Measurements from ENCODE around the gene ISOC2. TPM values are rescaled to one million over a fixed set of nuclear protein-coding genes. Genes with fewer than 3 reads are reported as not detected.
A peak's percentile ranks its signal among the peaks of the same experiment; 100 is the strongest.

Gene ISOC2
- total and polyA plus RNA-seq, 9 of the 15 experiments (the other 6 are each of a cell fraction or from before 2014, with no cell fraction given) = 1.2 to 229 (median 58.3) TPM

GRCh38 chr19:55494172-55494761 is 32.8 kb upstream of the ISOC2 start (continued):
- 0 out of 2 replicates have a peak, but pooled peaks have one; percentile 24 for TF ChIP-seq CREB1 (IDR thresholded peaks at IDR 0.05)
- peak; percentile 32; the same call in 1 of the 2 replicates for TF ChIP-seq CREB1 (CRISPR knock-in tag; IDR thresholded peaks at IDR 0.05)
- no peak for TF ChIP-seq ZNF146 (CRISPR knock-in tag; IDR thresholded peaks at IDR 0.05; ENCODE audit: unreplicated experiment)
- TF ChIP-seq, protein P1, sequence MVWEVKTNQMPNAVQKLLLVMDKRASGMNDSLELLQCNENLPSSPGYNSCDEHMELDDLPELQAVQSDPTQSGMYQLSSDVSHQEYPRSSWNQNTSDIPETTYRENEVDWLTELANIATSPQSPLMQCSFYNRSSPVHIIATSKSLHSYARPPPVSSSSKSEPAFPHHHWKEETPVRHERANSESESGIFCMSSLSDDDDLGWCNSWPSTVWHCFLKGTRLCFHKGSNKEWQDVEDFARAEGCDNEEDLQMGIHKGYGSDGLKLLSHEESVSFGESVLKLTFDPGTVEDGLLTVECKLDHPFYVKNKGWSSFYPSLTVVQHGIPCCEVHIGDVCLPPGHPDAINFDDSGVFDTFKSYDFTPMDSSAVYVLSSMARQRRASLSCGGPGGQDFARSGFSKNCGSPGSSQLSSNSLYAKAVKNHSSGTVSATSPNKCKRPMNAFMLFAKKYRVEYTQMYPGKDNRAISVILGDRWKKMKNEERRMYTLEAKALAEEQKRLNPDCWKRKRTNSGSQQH (CRISPR knock-in tag; IDR thresholded peaks at IDR 0.05) = no peak
- TF ChIP-seq, protein P2, sequence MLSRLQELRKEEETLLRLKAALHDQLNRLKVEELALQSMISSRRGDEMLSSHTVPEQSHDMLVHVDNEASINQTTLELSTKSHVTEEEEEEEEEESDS (CRISPR knock-in tag; IDR thresholded peaks at IDR 0.05) = no peak
- no peak for TF ChIP-seq SREBF2 (CRISPR knock-in tag; IDR thresholded peaks at IDR 0.05)
- no peak for TF ChIP-seq ZNF282 (CRISPR knock-in tag; IDR thresholded peaks at IDR 0.05)
- peak; percentile 13; the same call in 1 of the 2 replicates for TF ChIP-seq NFE2 (IDR thresholded peaks at IDR 0.05; ENCODE audit: low read depth)
- TF ChIP-seq GTF2A2 (tag; IDR thresholded peaks at IDR 0.05) = no peak
- no peak for TF ChIP-seq ZNF354B (CRISPR knock-in tag; IDR thresholded peaks at IDR 0.05)
- TF ChIP-seq ZNF551 (CRISPR knock-in tag; IDR thresholded peaks at IDR 0.05) = no peak
- TF ChIP-seq MTA3 (IDR thresholded peaks at IDR 0.05; ENCODE audit: borderline replicate concordance) = 0 out of 2 replicates have a peak, but pooled peaks have one; percentile 38
- no peak for TF ChIP-seq ZNF717 (CRISPR knock-in tag; IDR thresholded peaks at IDR 0.05)
- TF ChIP-seq RBM15 (IDR thresholded peaks at IDR 0.05; ENCODE audit: insufficient read depth, low read length) = no peak
- TF ChIP-seq, protein P3, sequence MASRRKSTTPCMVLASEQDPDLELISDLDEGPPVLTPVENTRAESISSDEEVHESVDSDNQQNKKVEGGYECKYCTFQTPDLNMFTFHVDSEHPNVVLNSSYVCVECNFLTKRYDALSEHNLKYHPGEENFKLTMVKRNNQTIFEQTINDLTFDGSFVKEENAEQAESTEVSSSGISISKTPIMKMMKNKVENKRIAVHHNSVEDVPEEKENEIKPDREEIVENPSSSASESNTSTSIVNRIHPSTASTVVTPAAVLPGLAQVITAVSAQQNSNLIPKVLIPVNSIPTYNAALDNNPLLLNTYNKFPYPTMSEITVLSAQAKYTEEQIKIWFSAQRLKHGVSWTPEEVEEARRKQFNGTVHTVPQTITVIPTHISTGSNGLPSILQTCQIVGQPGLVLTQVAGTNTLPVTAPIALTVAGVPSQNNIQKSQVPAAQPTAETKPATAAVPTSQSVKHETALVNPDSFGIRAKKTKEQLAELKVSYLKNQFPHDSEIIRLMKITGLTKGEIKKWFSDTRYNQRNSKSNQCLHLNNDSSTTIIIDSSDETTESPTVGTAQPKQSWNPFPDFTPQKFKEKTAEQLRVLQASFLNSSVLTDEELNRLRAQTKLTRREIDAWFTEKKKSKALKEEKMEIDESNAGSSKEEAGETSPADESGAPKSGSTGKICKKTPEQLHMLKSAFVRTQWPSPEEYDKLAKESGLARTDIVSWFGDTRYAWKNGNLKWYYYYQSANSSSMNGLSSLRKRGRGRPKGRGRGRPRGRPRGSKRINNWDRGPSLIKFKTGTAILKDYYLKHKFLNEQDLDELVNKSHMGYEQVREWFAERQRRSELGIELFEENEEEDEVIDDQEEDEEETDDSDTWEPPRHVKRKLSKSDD (conservative IDR thresholded peaks at IDR 0.05; ENCODE audit: low read length) = no peak
- TF ChIP-seq PTBP1 (IDR thresholded peaks at IDR 0.05; ENCODE audit: low read depth, low read length) = no peak
- no peak for TF ChIP-seq SMARCA5 (IDR thresholded peaks at IDR 0.05)
- TF ChIP-seq RERE (CRISPR knock-in tag; IDR thresholded peaks at IDR 0.05; ENCODE audit: borderline replicate concordance) = no peak
- TF ChIP-seq HNRNPK (IDR thresholded peaks at IDR 0.05; ENCODE audit: low read depth, low read length, poor library complexity, severe bottlenecking) = no peak
